HL-60 (cell line): ENCODE results near the gene SMLR1.

Experiments
- DNase-seq, 2 experiments: peaks; one replicate each; pipeline ENCODE4 v3.0.0-alpha.2; 2010 to 2020; ENCODE audit warnings: low read depth in 1 of 2, low spot score in 1 of 2
- H3K27ac ChIP-seq: fragments of 250-450 bp; sonication (Bioruptor Pico); replicated peaks from 2 replicates; pipeline ENCODE4 v1.5.1; 2020; ENCODE audit warnings: mild to moderate bottlenecking, moderate library complexity
- H3K27me3 ChIP-seq: fragments of 250-450 bp; sonication (Bioruptor Pico); 2 replicates; pipeline ENCODE4 v1.5.1; 2021; ENCODE audit warnings: mild to moderate bottlenecking, moderate library complexity; ENCODE audit not compliant: insufficient read depth, poor library complexity, severe bottlenecking
- H3K4me3 ChIP-seq: replicated peaks from 2 replicates; pipeline ENCODE4 v1.5.1; 2011; ENCODE audit warnings: mild to moderate bottlenecking, control low read depth, low read length; ENCODE audit not compliant: insufficient read depth
- GABPA ChIP-seq: IDR thresholded peaks from 2 replicates; pipeline ENCODE4 v1.6.1; 2012; ENCODE audit warnings: low read depth
- POLR2AphosphoS5 ChIP-seq: IDR thresholded peaks from 2 replicates; pipeline ENCODE4 v1.6.1; 2012; ENCODE audit warnings: low read depth
- SPI1 ChIP-seq: IDR thresholded peaks from 2 replicates; pipeline ENCODE4 v1.6.1; 2012; ENCODE audit warnings: low read depth, mild to moderate bottlenecking, borderline replicate concordance
- TF ChIP-seq, protein P1 (sequence below): IDR thresholded peaks from 2 replicates; pipeline ENCODE4 v1.6.1; 2012; ENCODE audit warnings: low read depth; ENCODE audit not compliant: insufficient replicate concordance
- TF ChIP-seq, protein P2 (sequence below): IDR thresholded peaks from one replicate; pipeline ENCODE4 v1.5.1; 2011; ENCODE audit warnings: low read length, control low read depth, inconsistent platforms; ENCODE audit not compliant: insufficient read depth

SMLR1 gene

GRCh38 chr6:130837067-130837466 lies 9.9 kb downstream of the SMLR1 start:
- DNase-seq = no peak
- no peak overlapping the region for H3K4me3 ChIP-seq
- no peak overlapping the region for H3K27ac ChIP-seq
- H3K27me3 ChIP-seq = no peaks in the 10 kb centered on the region
- TF ChIP-seq, protein P1, sequence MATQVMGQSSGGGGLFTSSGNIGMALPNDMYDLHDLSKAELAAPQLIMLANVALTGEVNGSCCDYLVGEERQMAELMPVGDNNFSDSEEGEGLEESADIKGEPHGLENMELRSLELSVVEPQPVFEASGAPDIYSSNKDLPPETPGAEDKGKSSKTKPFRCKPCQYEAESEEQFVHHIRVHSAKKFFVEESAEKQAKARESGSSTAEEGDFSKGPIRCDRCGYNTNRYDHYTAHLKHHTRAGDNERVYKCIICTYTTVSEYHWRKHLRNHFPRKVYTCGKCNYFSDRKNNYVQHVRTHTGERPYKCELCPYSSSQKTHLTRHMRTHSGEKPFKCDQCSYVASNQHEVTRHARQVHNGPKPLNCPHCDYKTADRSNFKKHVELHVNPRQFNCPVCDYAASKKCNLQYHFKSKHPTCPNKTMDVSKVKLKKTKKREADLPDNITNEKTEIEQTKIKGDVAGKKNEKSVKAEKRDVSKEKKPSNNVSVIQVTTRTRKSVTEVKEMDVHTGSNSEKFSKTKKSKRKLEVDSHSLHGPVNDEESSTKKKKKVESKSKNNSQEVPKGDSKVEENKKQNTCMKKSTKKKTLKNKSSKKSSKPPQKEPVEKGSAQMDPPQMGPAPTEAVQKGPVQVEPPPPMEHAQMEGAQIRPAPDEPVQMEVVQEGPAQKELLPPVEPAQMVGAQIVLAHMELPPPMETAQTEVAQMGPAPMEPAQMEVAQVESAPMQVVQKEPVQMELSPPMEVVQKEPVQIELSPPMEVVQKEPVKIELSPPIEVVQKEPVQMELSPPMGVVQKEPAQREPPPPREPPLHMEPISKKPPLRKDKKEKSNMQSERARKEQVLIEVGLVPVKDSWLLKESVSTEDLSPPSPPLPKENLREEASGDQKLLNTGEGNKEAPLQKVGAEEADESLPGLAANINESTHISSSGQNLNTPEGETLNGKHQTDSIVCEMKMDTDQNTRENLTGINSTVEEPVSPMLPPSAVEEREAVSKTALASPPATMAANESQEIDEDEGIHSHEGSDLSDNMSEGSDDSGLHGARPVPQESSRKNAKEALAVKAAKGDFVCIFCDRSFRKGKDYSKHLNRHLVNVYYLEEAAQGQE = no peak
- TF ChIP-seq GABPA (no peak), SPI1 (no peak), POLR2AphosphoS5 (no peak)
- TF ChIP-seq, protein P2, sequence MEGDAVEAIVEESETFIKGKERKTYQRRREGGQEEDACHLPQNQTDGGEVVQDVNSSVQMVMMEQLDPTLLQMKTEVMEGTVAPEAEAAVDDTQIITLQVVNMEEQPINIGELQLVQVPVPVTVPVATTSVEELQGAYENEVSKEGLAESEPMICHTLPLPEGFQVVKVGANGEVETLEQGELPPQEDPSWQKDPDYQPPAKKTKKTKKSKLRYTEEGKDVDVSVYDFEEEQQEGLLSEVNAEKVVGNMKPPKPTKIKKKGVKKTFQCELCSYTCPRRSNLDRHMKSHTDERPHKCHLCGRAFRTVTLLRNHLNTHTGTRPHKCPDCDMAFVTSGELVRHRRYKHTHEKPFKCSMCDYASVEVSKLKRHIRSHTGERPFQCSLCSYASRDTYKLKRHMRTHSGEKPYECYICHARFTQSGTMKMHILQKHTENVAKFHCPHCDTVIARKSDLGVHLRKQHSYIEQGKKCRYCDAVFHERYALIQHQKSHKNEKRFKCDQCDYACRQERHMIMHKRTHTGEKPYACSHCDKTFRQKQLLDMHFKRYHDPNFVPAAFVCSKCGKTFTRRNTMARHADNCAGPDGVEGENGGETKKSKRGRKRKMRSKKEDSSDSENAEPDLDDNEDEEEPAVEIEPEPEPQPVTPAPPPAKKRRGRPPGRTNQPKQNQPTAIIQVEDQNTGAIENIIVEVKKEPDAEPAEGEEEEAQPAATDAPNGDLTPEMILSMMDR = no peak

DNA sequence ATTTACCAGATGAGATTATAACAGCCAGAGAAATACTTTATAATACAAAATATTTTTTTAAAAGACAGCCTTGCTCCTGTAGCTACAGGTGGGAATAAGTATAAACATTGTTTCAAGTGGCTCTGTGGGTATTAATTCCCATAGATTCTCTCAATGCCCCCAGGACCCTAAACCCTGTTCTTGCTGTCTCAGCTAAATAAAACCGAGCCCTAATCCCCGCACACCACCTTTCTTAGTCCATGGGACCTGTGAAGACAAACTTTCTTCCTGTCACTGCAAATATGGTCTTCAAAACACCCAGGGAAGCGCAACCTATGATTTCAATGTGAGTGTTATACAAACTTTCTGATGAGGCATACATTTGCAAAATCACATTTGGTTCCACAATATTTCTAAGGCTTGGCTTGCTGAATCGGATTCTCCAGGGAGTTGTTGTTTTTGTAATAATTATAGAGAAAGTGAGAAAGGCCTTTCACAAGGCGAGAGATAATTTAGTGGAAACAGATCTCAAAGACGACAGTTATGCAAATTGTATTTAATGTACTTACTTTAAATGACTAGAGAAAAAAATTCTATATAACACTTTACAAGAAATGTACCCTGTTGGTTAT lies 11.1 kb downstream of the SMLR1 start:
- no peak for DNase-seq
- no peak overlapping the region for H3K4me3 ChIP-seq
- no peak overlapping the region for H3K27ac ChIP-seq
- no peak for TF ChIP-seq SPI1
- H3K27me3 ChIP-seq = no peaks in the 10 kb centered on the region

DNA sequence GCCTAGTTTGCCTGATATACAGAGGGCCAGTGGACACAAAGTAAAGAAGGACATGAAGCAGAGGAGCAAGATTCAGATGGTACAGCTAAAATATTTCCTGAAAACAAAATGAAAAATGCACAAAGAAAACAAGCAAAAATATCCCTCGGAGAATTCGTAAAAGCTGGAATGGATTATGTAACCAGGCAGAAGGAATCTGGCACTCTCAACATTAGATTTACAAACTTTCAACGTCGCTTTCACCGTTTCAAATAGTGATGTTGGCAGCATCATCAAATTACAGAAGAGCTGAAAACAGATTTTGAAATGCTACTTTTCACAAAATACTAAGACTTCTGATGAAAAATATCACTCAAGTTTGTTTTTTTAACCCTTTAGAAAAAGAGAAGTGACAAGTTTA lies 11.7 kb downstream of the SMLR1 start:
- Histone ChIP-seq H3K4me3 (no peak overlapping the region), H3K27me3 (no peaks in the 10 kb centered on the region), H3K27ac (no peak overlapping the region)
- no peak for DNase-seq
- TF ChIP-seq GABPA = no peak
- no peak for TF ChIP-seq POLR2AphosphoS5
- no peak for TF ChIP-seq SPI1
- TF ChIP-seq, protein P2 = no peak
- TF ChIP-seq, protein P1 = no peak

GRCh38 chr6:130839379-130839778 lies 12.2 kb downstream of the SMLR1 start:
- DNase-seq = no peak
- no peaks in the 10 kb centered on the region for H3K27me3 ChIP-seq
- no peak overlapping the region for H3K27ac ChIP-seq
- H3K4me3 ChIP-seq = no peak overlapping the region
- TF ChIP-seq GABPA (no peak), POLR2AphosphoS5 (no peak), SPI1 (no peak)
- TF ChIP-seq, protein P1 = no peak
- TF ChIP-seq, protein P2 = no peak
